ENCODE data around the gene NMT1. TPM values are rescaled to one million over a fixed set of nuclear protein-coding genes. Genes with fewer than 3 reads are reported as not detected.
"Not testable (repeated sequence)": the region's sequence is repeated elsewhere in the genome, so short reads cannot be mapped to it uniquely, and the experiment has no call there.

Gene NMT1
- total RNA-seq, 1 donor from 2014 or later: 81.9 TPM

- DNase-seq (ENCODE audit: low read depth): no peak
- no peak overlapping the region for H3K4me3 ChIP-seq (ENCODE audit: low read depth, low read length)
- TF ChIP-seq CTCF (conservative IDR thresholded peaks at IDR 0.05; ENCODE audit: low read depth, low read length): no peak
Measured at GRCh38 chr17:45118691-45119090, 57.6 kb downstream of the NMT1 start.

GRCh38 chr17:45119964-45120363 lies 58.8 kb downstream of the NMT1 start:
- no peak for DNase-seq (ENCODE audit: low read depth)
- TF ChIP-seq CTCF (conservative IDR thresholded peaks at IDR 0.05; ENCODE audit: low read depth, low read length): no peak
- no peak overlapping the region for H3K4me3 ChIP-seq (ENCODE audit: low read depth, low read length)

GRCh38 chr17:45120558-45120957 lies 59.4 kb downstream of the NMT1 start:
- H3K4me3 ChIP-seq (ENCODE audit: low read depth, low read length): no peak overlapping the region
- DNase-seq (ENCODE audit: low read depth): no peak
- no peak for TF ChIP-seq CTCF (conservative IDR thresholded peaks at IDR 0.05; ENCODE audit: low read depth, low read length)

GRCh38 chr17:45121055-45121454 lies 59.9 kb downstream of the NMT1 start:
- H3K4me3 ChIP-seq (ENCODE audit: low read depth, low read length): no peak overlapping the region
- no peak for TF ChIP-seq CTCF (conservative IDR thresholded peaks at IDR 0.05; ENCODE audit: low read depth, low read length)
- no peak for DNase-seq (ENCODE audit: low read depth)

GRCh38 chr17:45123076-45123770 lies 62.1 kb downstream of the NMT1 start:
- H3K4me3 ChIP-seq (ENCODE audit: low read depth, low read length): no peak overlapping the region
- no peak for DNase-seq (ENCODE audit: low read depth)
- TF ChIP-seq CTCF (conservative IDR thresholded peaks at IDR 0.05; ENCODE audit: low read depth, low read length): no peak

GRCh38 chr17:45123930-45124796 lies 63.0 kb downstream of the NMT1 start:
- no peak overlapping the region for H3K4me3 ChIP-seq (ENCODE audit: low read depth, low read length)
- no peak for TF ChIP-seq CTCF (conservative IDR thresholded peaks at IDR 0.05; ENCODE audit: low read depth, low read length)
- DNase-seq (ENCODE audit: low read depth): no peak

GRCh38 chr17:45124797-45125122 lies 63.6 kb downstream of the NMT1 start:
- DNase-seq (ENCODE audit: low read depth); H3K4me3 ChIP-seq (ENCODE audit: low read depth, low read length): not testable (repeated sequence)

Measured in epithelial cell of proximal tubule (primary cell).